Activated CD8-positive, alpha-beta memory T cell treated with anti-CD3 and anti-CD28 coated beads for 48 hours (primary cell): Measurements from ENCODE around the gene ASCL3.
"Not testable (repeated sequence)": the region's sequence is repeated elsewhere in the genome, so short reads cannot be mapped to it uniquely, and the experiment has no call there.

Experiments
- DNase-seq, 3 experiments: peaks; one replicate each; pipeline ENCODE4 v3.0.0-alpha.2; 2020; ENCODE audit warnings: low read depth in 2 of 3, low spot score in 2 of 3

ASCL3 gene, protein sequence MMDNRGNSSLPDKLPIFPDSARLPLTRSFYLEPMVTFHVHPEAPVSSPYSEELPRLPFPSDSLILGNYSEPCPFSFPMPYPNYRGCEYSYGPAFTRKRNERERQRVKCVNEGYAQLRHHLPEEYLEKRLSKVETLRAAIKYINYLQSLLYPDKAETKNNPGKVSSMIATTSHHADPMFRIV

DNA sequence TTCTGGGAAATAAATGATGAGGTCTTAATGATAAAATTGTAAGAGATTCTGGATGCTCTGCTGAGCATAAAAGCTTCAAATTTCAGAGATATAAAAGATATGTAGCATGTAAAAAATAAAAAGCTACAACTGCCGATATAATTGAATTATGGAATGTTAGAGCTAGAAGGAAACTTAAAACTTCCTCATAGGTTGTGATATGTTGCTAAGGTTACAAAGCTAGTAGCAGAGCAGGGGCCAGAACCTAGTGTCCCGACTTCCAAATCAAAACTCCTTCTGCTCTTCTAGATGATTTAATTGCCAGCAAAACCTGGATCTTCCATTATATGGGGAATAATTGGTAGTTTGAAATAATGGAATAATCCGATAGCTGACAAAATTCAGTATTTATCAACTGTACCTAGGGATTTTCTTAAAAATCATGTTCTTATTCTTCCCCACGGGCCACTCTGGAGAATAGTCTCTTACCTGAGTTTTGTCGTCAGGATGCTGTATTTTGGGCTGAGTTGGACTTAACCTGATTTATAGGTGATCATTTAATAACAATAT is at the start of gene ASCL3:
TSS of gene ASCL3 (minus strand) at position 499 of the 549 bp plus-strand sequence. CDS start 4,855 bp downstream, outside the sequence.
- no peak for DNase-seq

DNA sequence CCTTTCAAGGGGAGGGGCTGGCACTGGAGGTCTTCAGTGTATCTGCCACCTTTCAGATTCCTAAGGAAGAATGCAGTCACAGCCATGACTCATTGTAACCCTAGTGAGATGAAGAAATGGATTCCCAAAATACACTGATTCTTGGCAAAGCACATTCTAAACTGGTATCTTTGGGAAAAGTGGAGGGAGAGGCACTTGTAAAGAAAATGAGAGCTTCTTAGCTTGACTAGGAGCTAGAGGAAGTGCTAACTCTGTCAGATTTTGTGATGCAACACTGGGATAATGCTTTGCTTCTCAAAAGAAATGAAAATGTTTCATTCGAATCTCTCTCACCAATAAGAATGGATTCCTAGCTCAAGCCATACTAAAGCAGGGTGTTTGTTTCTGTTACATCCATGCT is 46.6 kb upstream of the ASCL3 start:
- DNase-seq = no peak

DNA sequence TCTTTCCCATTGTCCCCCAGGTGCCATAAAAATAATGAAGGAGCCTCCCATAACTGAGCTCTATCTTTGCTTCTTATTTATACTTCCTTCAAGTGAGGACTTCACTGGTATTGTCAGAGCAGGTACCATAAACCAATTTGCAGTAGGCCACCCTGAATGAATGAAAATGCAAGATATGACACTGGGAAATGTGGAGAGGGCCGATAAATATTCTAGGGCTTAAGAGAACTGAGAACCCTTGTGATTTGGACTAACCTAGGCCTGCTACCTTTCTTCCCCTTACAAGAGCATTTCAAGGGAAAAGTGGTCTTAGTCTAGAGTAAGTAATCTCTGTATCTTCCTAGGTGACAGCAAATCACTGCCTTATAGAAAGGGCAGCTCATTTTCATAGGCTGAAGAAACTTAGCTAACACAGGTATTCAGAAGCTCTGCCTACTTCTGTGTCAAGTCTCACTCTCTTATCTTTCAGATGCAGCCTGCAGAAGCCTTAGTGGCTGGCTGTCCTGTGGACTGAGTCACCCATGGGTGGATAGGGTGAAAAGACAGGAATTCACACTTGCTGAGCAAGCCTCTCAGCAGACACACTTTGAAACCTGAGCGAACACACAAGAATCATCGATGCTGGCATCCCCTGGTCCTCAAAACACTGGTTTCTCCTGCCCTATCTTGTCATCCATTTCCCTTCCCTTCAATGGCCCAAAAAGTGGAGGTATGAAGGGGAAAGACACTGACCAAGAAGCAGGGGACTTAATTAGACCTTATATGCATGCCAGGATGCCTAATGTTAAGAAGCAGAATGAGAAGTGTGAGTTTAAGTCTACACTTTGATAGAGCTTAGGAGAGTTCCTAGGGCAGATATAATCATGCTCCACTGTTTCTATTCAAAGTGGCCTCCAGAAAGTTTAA is 45.8 kb upstream of the ASCL3 start:
- DNase-seq = no peak

DNA sequence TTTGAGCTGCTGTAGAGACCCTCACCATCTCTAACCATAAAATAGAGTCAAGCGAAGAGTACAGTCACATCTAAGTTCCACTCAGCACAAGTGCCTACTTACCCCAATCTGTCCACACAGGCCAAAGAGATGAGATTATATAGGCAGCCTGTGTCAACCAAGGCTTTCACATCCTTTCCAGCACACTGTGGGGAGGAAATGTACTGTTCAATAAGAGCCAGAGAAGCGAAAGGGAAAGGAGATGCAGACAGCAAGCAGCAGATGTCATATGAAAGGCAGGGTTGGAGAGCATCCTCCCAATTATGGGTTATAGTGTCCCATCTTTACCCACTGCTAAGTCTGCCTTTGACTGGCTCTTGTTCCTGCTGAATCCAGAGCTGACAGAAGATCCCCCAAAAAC is 44.6 kb upstream of the ASCL3 start:
- DNase-seq = no peak

GRCh38 chr11:8986772-8987171 is 44.0 kb upstream of the ASCL3 start:
- not testable (repeated sequence) for DNase-seq

- no peak for DNase-seq
Observed at GRCh38 chr11:8985462-8985861, 42.6 kb upstream of the ASCL3 start.

DNA sequence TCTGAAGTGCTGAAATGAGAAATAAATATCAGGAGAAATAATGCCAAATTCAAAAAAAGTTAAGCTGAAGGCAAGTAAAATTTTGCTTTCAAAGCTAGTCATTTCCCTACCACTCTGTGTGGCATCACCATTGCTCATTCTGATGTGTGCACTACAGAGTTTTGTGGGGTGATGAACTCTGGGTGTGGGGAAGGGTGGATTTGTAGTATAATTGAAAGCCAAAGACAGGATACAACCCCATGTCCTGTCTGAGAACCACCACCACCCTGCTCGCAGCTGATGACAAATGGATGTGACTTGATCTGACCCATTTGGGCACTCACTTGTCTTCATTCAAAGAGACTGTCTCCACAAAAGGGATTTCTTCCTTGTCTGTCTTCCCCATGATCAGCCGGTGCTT is 40.7 kb upstream of the ASCL3 start:
- no peak for DNase-seq

- no peak for DNase-seq
Observed at GRCh38 chr11:8980485-8980884, 37.7 kb upstream of the ASCL3 start.

- DNase-seq = not testable (repeated sequence)
Observed at GRCh38 chr11:8979365-8979764, 36.5 kb upstream of the ASCL3 start.

DNA sequence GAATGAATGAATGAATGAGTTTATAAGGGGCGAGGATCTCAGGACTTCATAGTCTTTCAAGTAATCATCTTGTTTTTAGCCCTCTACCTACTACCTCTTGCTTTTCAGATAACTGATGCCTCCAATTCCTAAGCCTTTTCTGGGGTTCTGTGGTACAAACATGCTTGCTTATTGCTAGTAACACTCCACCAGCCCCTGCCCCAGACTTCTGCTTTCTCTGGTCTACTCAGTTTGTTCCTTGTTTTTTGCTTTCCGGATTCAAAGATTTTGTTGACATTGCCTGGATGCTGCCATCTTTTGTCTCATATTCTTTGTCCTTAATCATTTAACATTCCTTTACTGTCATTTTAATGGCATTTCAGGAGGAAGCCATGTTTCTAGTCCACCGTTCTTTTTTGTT is 30.3 kb upstream of the ASCL3 start:
- DNase-seq = no peak

- DNase-seq = no peak
Observed at GRCh38 chr11:8971924-8972316, 29.1 kb upstream of the ASCL3 start.

DNA sequence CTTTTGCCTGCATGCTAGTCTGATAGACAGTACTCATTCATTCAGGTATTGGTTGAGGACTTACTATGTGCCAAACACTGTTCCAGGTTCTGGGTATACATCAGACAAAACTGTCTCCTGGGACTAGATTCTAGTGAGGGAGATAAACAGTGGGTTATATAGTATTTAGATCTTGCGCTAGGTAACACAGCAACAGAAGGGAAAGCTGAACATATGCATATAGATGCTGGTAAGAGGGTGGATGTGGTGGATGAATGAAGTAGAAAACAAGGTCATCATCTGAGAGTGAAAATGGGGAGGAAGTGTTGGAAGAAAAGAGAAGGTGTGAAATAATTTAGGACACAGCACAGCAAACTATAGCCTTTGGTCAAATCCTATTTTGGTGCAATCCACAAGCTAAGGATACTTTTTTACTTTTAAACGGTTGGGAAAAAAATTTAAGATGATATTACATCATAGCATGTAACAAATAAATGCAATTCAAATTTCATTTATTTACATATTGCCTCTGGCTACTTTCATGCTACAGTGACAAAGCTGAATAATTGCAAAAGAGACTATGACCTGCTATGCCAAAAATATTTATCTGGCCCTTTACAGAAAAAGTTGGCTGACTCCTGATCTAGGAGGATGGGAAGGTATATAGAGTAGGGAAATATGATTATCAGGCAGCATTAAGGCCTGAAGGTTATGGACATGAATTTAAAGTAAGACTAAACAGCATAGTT is 28.5 kb upstream of the ASCL3 start:
- no peak for DNase-seq

- DNase-seq = no peak
Observed at GRCh38 chr11:8967184-8967583, 24.4 kb upstream of the ASCL3 start.

DNA sequence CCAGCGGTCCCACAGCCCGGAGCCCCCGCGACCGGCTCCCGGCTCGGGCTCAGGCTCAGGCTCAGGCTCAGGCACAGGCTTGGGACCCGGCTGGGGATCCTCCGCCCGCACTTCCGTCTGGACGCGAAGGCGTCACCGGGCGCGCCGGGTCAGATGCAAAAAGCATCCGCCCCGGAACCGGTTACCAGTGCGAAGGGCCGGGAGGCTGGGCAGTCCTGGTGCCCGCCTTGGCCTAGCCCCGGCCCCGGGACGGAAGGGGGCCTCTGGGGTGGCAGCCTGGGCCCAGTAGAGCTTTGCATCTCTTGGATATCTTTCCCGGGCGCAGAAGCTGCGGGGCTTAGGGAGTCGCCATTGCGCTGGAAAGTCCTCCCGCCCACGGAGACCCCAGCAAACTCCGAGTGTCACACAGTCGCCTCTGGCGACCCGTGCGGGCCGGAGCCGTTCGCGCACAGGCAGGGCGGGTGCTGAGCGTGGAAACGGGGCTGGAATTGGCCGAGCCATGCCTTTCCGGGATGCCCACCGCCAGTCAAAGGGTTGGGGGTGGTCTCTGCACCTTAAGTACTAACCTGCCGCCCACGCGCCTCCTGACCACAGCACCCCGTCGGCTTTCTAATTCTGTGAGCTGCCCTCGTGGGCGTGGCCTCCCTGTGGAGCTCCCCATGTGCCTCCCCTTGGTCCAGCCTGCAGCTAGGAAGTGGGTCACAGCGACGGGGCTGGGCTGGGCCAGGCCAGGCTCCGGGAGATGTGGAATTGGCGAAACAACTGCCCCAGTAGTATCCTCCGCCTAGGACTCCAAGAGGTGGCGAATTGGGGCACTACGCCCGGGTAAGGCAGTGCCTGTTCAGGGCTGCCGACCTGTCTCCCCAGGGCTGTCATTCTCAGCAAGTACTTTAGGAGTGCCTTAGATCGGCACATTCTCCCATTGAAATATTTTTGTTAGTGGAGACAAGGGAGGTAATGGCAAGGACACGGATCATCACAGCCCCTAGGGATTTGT is 21.8 kb upstream of the ASCL3 start, which contains the start of gene TMEM9B:
TSS of gene TMEM9B (minus strand) at position 119 of the 997 bp plus-strand sequence. CDS start 129 bp downstream, outside the sequence.
- peak; percentile 72 to 80 (median 77) for DNase-seq

- DNase-seq = peak in 2 of 3 experiments; percentile 43 to 54
Observed at GRCh38 chr11:8963569-8964323, 20.9 kb upstream of the ASCL3 start.

DNA sequence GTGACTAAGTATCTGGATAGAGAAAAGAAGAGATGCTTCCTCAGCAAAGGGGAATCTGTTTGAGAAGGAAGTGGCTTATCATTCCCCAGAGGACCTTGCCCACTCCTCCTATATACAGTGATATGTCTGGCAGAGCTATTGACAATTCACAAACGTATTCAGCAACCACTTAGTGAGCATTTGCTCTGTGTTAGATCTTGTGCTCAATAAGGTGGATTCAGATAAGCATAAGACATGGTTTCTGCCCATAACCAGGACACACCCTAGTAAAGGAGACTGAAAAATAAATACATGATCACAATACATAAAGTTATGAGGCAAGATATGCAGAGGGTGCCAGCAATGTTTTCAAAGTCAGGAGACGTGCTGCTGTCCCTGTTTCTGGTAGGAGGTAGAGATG is 20.0 kb upstream of the ASCL3 start:
- DNase-seq = no peak

DNA sequence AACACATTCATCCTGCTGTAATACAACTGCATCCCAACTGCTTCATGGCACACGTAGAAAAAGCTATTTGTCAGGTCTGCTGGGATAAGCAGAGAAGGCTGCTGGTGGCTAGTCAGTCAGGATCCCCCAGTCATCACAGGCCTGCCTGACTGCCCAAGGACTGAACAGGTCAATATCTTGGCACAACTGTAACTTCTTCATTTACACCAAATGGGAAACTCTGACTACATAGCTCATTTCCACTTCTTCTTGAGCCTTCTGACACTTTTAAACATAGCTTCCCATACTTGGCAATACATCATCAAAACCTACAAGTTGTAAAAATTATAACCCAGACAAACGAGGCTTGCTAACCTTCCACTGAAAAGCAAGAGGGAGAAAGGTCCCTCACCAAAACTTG is 18.6 kb upstream of the ASCL3 start:
- no peak for DNase-seq

DNA sequence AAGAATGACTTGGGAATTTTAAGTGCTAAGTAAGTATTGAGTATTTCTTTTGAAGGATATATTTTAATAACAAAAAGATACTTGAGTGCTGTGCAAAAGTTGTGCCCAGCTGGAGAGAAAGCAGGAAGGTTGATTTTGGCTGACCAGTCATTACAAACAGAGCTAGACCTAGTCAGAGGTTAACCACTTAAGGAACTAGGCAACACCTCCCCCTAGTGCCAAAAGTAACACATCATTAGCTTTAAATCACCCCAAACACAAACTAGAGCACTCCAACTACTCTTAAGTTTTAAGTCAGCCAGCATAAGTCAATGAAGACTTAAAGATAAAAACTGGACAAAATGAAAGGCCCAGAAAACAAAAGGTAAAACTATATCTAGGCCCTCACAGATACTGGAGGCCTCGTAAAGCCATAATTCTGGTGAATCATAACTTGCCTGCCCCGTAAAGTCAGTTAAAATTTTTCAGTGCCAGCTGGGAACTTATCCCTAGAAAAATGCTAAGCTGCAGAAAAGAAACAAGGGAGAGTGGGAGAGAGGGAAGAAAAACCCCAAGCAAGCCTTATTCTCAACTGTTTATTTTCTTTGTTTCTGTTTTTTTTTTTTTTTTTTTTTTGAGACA is 16.8 kb upstream of the ASCL3 start:
- no peak for DNase-seq

DNA sequence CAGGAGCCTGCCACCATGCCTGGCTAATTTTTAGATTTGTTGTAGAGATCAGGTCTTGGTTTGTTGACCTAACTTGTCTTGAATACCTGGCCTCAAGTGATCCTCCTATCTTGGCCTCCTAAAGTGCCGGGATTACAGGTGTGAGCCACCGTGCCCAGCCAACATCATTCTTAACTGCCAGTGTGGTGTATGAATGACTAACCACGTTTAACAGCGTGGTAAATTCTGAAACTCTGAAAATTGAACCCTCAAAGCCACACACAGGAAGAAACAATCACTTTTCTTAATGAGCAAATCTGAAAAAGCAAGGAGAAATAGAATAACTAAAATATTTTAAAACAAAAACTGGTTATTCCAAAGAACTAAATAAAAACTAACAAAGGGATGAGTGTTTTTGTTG is 14.0 kb upstream of the ASCL3 start:
- no peak for DNase-seq
